HEK293T (cell line): ENCODE data around the gene STARD5.

Experiments used
- CTCF ChIA-PET: fragments of 350-600 bp; formaldehyde crosslinking; extraction: SDS; loops from one replicate; lab custom pipeline; 2021; ENCODE audit warnings: antibody characterized with exemption, inconsistent platforms; lab: Yijun Ruan, JAX
- POLR2A ChIA-PET: fragments of 350-600 bp; formaldehyde crosslinking; extraction: SDS; loops from one replicate; lab custom pipeline; 2020; ENCODE audit warnings: antibody characterized with exemption, inconsistent platforms; lab: Yijun Ruan, JAX
- DNase-seq: peaks from one replicate; pipeline ENCODE4 v3.0.0; 2012; ENCODE audit warnings: mixed read lengths; ENCODE audit errors: extremely low spot score
- ARNT ChIP-seq: fragments of 450-650 bp; IDR thresholded peaks from 2 replicates; pipeline ENCODE4 v1.6.1; 2017; ENCODE audit warnings: mild to moderate bottlenecking
- BHLHE40 ChIP-seq: fragments of 450-650 bp; IDR thresholded peaks from 2 replicates; pipeline ENCODE4 v1.6.1; 2016; ENCODE audit warnings: mild to moderate bottlenecking, moderate library complexity, borderline replicate concordance
- CTBP1 ChIP-seq: fragments of 450-650 bp; IDR thresholded peaks from 2 replicates; pipeline ENCODE4 v1.6.1; 2016; ENCODE audit warnings: borderline replicate concordance
- ELF4 ChIP-seq: fragments of 450-650 bp; IDR thresholded peaks from 2 replicates; pipeline ENCODE4 v1.6.1; 2017; ENCODE audit warnings: antibody characterized with exemption
- FOXA1 ChIP-seq: fragments of 450-650 bp; IDR thresholded peaks from 2 replicates; pipeline ENCODE4 v1.6.1; 2016; ENCODE audit warnings: mild to moderate bottlenecking
- FOXK2 ChIP-seq: fragments of 450-650 bp; IDR thresholded peaks from 2 replicates; pipeline ENCODE4 v1.6.1; 2016; ENCODE audit warnings: mild to moderate bottlenecking
- FOXM1 ChIP-seq: fragments of 450-650 bp; IDR thresholded peaks from 2 replicates; pipeline ENCODE4 v1.6.1; 2017; ENCODE audit warnings: mild to moderate bottlenecking, borderline replicate concordance
- HDGF ChIP-seq: fragments of 450-650 bp; IDR thresholded peaks from 2 replicates; pipeline ENCODE4 v1.6.1; 2017; ENCODE audit warnings: antibody characterized with exemption, borderline replicate concordance
- L3MBTL2 ChIP-seq: fragments of 450-650 bp; conservative IDR thresholded peaks from 2 replicates; pipeline ENCODE4 v1.6.1; 2016; ENCODE audit warnings: mild to moderate bottlenecking
- LEF1 ChIP-seq: fragments of 450-650 bp; IDR thresholded peaks from 2 replicates; pipeline ENCODE4 v1.6.1; 2017; ENCODE audit warnings: mild to moderate bottlenecking, borderline replicate concordance
- NFRKB ChIP-seq: fragments of 450-650 bp; IDR thresholded peaks from 2 replicates; pipeline ENCODE4 v1.6.1; 2016; ENCODE audit warnings: mild to moderate bottlenecking, moderate library complexity
- PKNOX1 ChIP-seq: fragments of 450-650 bp; IDR thresholded peaks from 2 replicates; pipeline ENCODE4 v1.6.1; 2016
- SP1 ChIP-seq: fragments of 450-650 bp; IDR thresholded peaks from 2 replicates; pipeline ENCODE4 v1.6.1; 2017
- SUZ12 ChIP-seq: fragments of 450-650 bp; IDR thresholded peaks from 2 replicates; pipeline ENCODE4 v1.6.1; 2016; ENCODE audit warnings: mild to moderate bottlenecking
- TARDBP ChIP-seq: fragments of 450-650 bp; IDR thresholded peaks from 2 replicates; pipeline ENCODE4 v1.6.1; 2016
- ZNF384 ChIP-seq: fragments of 450-650 bp; IDR thresholded peaks from 2 replicates; pipeline ENCODE4 v1.6.1; 2016

The STARD5 gene

GRCh38 chr15:81316267-81316666 lies 7.7 kb downstream of the STARD5 start:
- ChIA-PET CTCF (no interaction called here), POLR2A (interaction anchor here (0.7 kb wide), 1 partner anchor 23 kb away, joined by 3 read pairs; no protein-coding TSS in a partner anchor)
- no peak for DNase-seq
- TF ChIP-seq ARNT = no peak
- no peak for TF ChIP-seq HDGF
- no peak for TF ChIP-seq SP1
- TF ChIP-seq ELF4 = no peak
- no peak for TF ChIP-seq ZNF384
- TF ChIP-seq BHLHE40 = no peak
- TF ChIP-seq TARDBP = no peak
- TF ChIP-seq SUZ12 = no peak
- no peak for TF ChIP-seq NFRKB
- no peak for TF ChIP-seq FOXM1
- TF ChIP-seq PKNOX1 = no peak
- TF ChIP-seq FOXA1 = no peak
- TF ChIP-seq FOXK2 = no peak

- CTCF ChIA-PET = no interaction called here
- POLR2A ChIA-PET = no interaction called here
- no peak for TF ChIP-seq FOXK2
- TF ChIP-seq FOXM1 = no peak
- no peak for TF ChIP-seq SP1
- no peak for TF ChIP-seq ELF4
- no peak for TF ChIP-seq PKNOX1
- TF ChIP-seq LEF1 = no peak
- no peak for TF ChIP-seq HDGF
- TF ChIP-seq L3MBTL2 = no peak
- TF ChIP-seq ZNF384 = no peak
- no peak for TF ChIP-seq SUZ12
- no peak for TF ChIP-seq TARDBP
- no peak for TF ChIP-seq FOXA1
- TF ChIP-seq CTBP1 = no peak
- TF ChIP-seq BHLHE40 = no peak
- TF ChIP-seq ARNT = no peak
- no peak for TF ChIP-seq NFRKB
- no peak for DNase-seq
Measured at GRCh38 chr15:81315452-81316175, 8.3 kb downstream of the STARD5 start.

GRCh38 chr15:81314378-81314777 lies 9.6 kb downstream of the STARD5 start:
- ChIA-PET CTCF (interaction anchor here (0.9 kb wide), 1 partner anchor 48 kb away, joined by 3 read pairs; no protein-coding TSS in a partner anchor), POLR2A (no interaction called here)
- DNase-seq = no peak
- TF ChIP-seq PKNOX1 (no peak), ARNT (no peak), BHLHE40 (no peak), FOXM1 (no peak), TARDBP (no peak), CTBP1 (no peak), SP1 (no peak), L3MBTL2 (no peak), FOXA1 (no peak), FOXK2 (no peak), SUZ12 (no peak), LEF1 (no peak), ZNF384 (no peak)

- POLR2A ChIA-PET = no interaction called here
- no peak for DNase-seq
- CTCF ChIA-PET = interaction anchor here (0.9 kb wide), 1 partner anchor 48 kb away, joined by 3 read pairs; no protein-coding TSS in a partner anchor
- TF ChIP-seq LEF1 (no peak), FOXA1 (no peak), ELF4 (no peak), CTBP1 (no peak), ARNT (no peak), NFRKB (no peak), FOXM1 (no peak), BHLHE40 (no peak), PKNOX1 (no peak), SP1 (no peak), ZNF384 (no peak)
Measured at GRCh38 chr15:81313686-81314085, 10.3 kb downstream of the STARD5 start.

- ChIA-PET POLR2A (no interaction called here), CTCF (no interaction called here)
- DNase-seq = no peak
- TF ChIP-seq SUZ12 (no peak), NFRKB (no peak), ARNT (no peak), LEF1 (no peak), FOXK2 (no peak), FOXA1 (no peak), FOXM1 (no peak), HDGF (no peak), TARDBP (no peak), CTBP1 (no peak), SP1 (no peak), ELF4 (no peak), PKNOX1 (no peak), BHLHE40 (no peak), L3MBTL2 (no peak), ZNF384 (no peak)
Measured at GRCh38 chr15:81312790-81313543, 11.0 kb downstream of the STARD5 start.
